HEK293 (cell line): ENCODE measurements around the gene RNF151.

Source experiments
- CTCF ChIA-PET: fragments of 350-600 bp; formaldehyde crosslinking; extraction: SDS; loops from one replicate; lab custom pipeline; 2021; ENCODE audit warnings: antibody characterized with exemption; lab: Yijun Ruan, JAX
- POLR2A ChIA-PET: fragments of 300-600 bp; formaldehyde crosslinking; extraction: SDS; loops from one replicate; lab custom pipeline; 2020; ENCODE audit warnings: antibody characterized with exemption, inconsistent platforms; lab: Yijun Ruan, JAX
- H3K27ac ChIP-seq: fragments of 200-500 bp; sonication (Bioruptor generic); 2 replicates; pipeline ENCODE4 v1.5.1; 2014; ENCODE audit warnings: low read depth, low read length, control low read depth, inconsistent platforms; ENCODE audit errors: extremely low read depth
- H3K36me3 ChIP-seq, 2 experiments: fragments of 200-500 bp in 1 of 2; sonication (Bioruptor generic) in 1 of 2; 1 replicate in 1 of 2; 2 replicates in 1 of 2; pipeline ENCODE4 v1.5.1; 2014 to 2017; ENCODE audit warnings: inconsistent platforms in 2 of 2, low read length in 2 of 2; ENCODE audit not compliant: control insufficient read depth in 2 of 2, insufficient read depth in 1 of 2
- H3K4me1 ChIP-seq: fragments of 200-500 bp; sonication (Bioruptor generic); 2 replicates; pipeline ENCODE4 v1.5.1; 2014; ENCODE audit warnings: mild to moderate bottlenecking, low read length, inconsistent platforms; ENCODE audit not compliant: control insufficient read depth, insufficient read depth
- H3K4me3 ChIP-seq: 2 replicates; pipeline ENCODE4 v1.5.1; 2011; ENCODE audit warnings: low read depth, mild to moderate bottlenecking, control low read depth, low read length, moderate library complexity
- H3K9me3 ChIP-seq: fragments of 200-500 bp; sonication (Bioruptor generic); 2 replicates; pipeline ENCODE4 v1.5.1; 2014; ENCODE audit warnings: low read depth, low read length, inconsistent platforms; ENCODE audit not compliant: control insufficient read depth, insufficient read depth
- BCL11A ChIP-seq: fragments of 450-650 bp; formaldehyde crosslinking; IDR thresholded peaks from 2 replicates; pipeline ENCODE4 v1.5.1; 2016; ENCODE audit warnings: low read depth, missing biosample characterization, missing genetic modification characterization
- EGR2 ChIP-seq: fragments of 450-650 bp; formaldehyde crosslinking; IDR thresholded peaks from 2 replicates; pipeline ENCODE4 v1.5.1; 2016; ENCODE audit warnings: low read depth, missing biosample characterization, missing genetic modification characterization
- GLI4 ChIP-seq: fragments of 450-650 bp; formaldehyde crosslinking; IDR thresholded peaks from 2 replicates; pipeline ENCODE4 v1.5.1; 2016; ENCODE audit warnings: missing biosample characterization, missing genetic modification characterization
- GLIS2 ChIP-seq: fragments of 450-650 bp; formaldehyde crosslinking; IDR thresholded peaks from 2 replicates; pipeline ENCODE4 v1.5.1; 2016; ENCODE audit warnings: missing biosample characterization, missing genetic modification characterization
- KLF1 ChIP-seq: fragments of 450-650 bp; formaldehyde crosslinking; IDR thresholded peaks from 2 replicates; pipeline ENCODE4 v1.5.1; 2016; ENCODE audit warnings: missing biosample characterization, missing genetic modification characterization
- KLF17 ChIP-seq: fragments of 450-650 bp; formaldehyde crosslinking; IDR thresholded peaks from 2 replicates; pipeline ENCODE4 v1.5.1; 2016; ENCODE audit warnings: missing biosample characterization, missing genetic modification characterization
- REST ChIP-seq: fragments of 450-650 bp; formaldehyde crosslinking; IDR thresholded peaks from 2 replicates; pipeline ENCODE4 v1.5.1; 2016; ENCODE audit warnings: missing biosample characterization, missing genetic modification characterization
- TSHZ1 ChIP-seq: fragments of 450-650 bp; formaldehyde crosslinking; IDR thresholded peaks from 2 replicates; pipeline ENCODE4 v1.5.1; 2016; ENCODE audit warnings: missing biosample characterization, missing genetic modification characterization, borderline replicate concordance
- ZBTB49 ChIP-seq: fragments of 450-650 bp; formaldehyde crosslinking; IDR thresholded peaks from 2 replicates; pipeline ENCODE4 v1.5.1; 2016; ENCODE audit warnings: missing biosample characterization, missing genetic modification characterization, low read depth
- ZNF184 ChIP-seq: fragments of 450-650 bp; IDR thresholded peaks from 2 replicates; pipeline ENCODE4 v1.5.1; 2018; ENCODE audit warnings: missing biosample characterization, mild to moderate bottlenecking, missing genetic modification characterization
- ZNF37A ChIP-seq: fragments of 450-650 bp; IDR thresholded peaks from 2 replicates; pipeline ENCODE4 v1.5.1; 2018; ENCODE audit warnings: missing biosample characterization, missing genetic modification characterization
- ZNF449 ChIP-seq: fragments of 450-650 bp; formaldehyde crosslinking; IDR thresholded peaks from 2 replicates; pipeline ENCODE4 v1.5.1; 2017; ENCODE audit warnings: missing biosample characterization, mild to moderate bottlenecking, missing genetic modification characterization, moderate library complexity
- ZNF513 ChIP-seq: fragments of 450-650 bp; IDR thresholded peaks from 2 replicates; pipeline ENCODE4 v1.5.1; 2018; ENCODE audit warnings: missing biosample characterization, missing genetic modification characterization
- ZNF548 ChIP-seq: fragments of 450-650 bp; formaldehyde crosslinking; IDR thresholded peaks from 2 replicates; pipeline ENCODE4 v1.5.1; 2016; ENCODE audit warnings: missing biosample characterization, missing genetic modification characterization
- ZNF600 ChIP-seq: fragments of 450-650 bp; formaldehyde crosslinking; IDR thresholded peaks from 2 replicates; pipeline ENCODE4 v1.5.1; 2016; ENCODE audit warnings: missing biosample characterization, missing genetic modification characterization
- ZNF747 ChIP-seq: fragments of 450-650 bp; formaldehyde crosslinking; IDR thresholded peaks from 2 replicates; pipeline ENCODE4 v1.5.1; 2016; ENCODE audit warnings: missing biosample characterization, missing genetic modification characterization
- ZNF843 ChIP-seq: fragments of 450-650 bp; formaldehyde crosslinking; IDR thresholded peaks from 2 replicates; pipeline ENCODE4 v1.5.1; 2016; ENCODE audit warnings: missing biosample characterization, missing genetic modification characterization

Gene RNF151

GRCh38 chr16:1942047-1942809 is 24.4 kb upstream of the RNF151 start (continued):
- TF ChIP-seq REST (no peak), ZNF37A (no peak), ZNF600 (peak; percentile 55)

GRCh38 chr16:1942810-1943726 is 23.6 kb upstream of the RNF151 start, which contains the start of gene MSRB1:
TSS of gene MSRB1 (minus strand) at chr16:1943199. CDS start at chr16:1943156, 43 bp downstream.
- ChIA-PET POLR2A (interaction anchor here (0.5 to 1.7 kb wide), 14 partner anchors 9 to 212 kb away, joined by 3 to 33 read pairs (median 4); partner anchors contain the start of genes NUBP2, RPS2 and TRAF7), CTCF (interaction anchor here (0.5 to 1.5 kb wide), 5 partner anchors 10 to 1088 kb away, joined by 3 to 5 read pairs (median 3); no protein-coding TSS in a partner anchor)
- Histone ChIP-seq H3K9me3 (no peaks in the 10 kb centered on the region), H3K4me1 (no peaks in the 10 kb centered on the region), H3K27ac (no peak within 1 kb of the TSS; the same call in 1 of the 2 replicates), H3K4me3 (peak within 1 kb of the TSS; percentile 67), H3K36me3 (peaks cover 0 to 29% of the 10 kb centered on the region in 2 experiments; a peak in 2 of 3 replicates)
- TF ChIP-seq ZNF548 (no peak), GLIS2 (tag by site-specific recombination) (peak; percentile 83), KLF17 (tag by site-specific recombination) (peak; percentile 57; the same call in 1 of the 2 replicates), ZBTB49 (tag by site-specific recombination) (no peak), GLI4 (tag by site-specific recombination) (no peak), ZNF843 (tag by site-specific recombination) (peak; percentile 23; the same call in 1 of the 2 replicates), ZNF747 (tag by site-specific recombination) (no peak), KLF1 (tag by site-specific recombination) (peak; percentile 31), ZNF449 (tag by site-specific recombination) (no peak), BCL11A (tag by site-specific recombination) (no peak), ZNF513 (tag by site-specific recombination) (no peak), ZNF184 (tag by site-specific recombination) (no peak), TSHZ1 (tag by site-specific recombination) (no peak), EGR2 (tag by site-specific recombination) (peak; percentile 64)
